Measurements from ENCODE around the gene HMX1.
A peak's percentile ranks its signal among the peaks of the same experiment; 100 is the strongest.

The HMX1 gene

GRCh38 chr4:8871417-8872401 lies at the start of gene HMX1:
Gene HMX1 (minus strand): TSS chr4:8871839. CDS start chr4:8871614, 225 bp downstream.
- no peak for FAIRE-seq

- FAIRE-seq = no peak
Measured at GRCh38 chr4:8920969-8921368, 49.3 kb upstream of the HMX1 start.

- FAIRE-seq = no peak
Measured at GRCh38 chr4:8920289-8920965, 48.8 kb upstream of the HMX1 start.

GRCh38 chr4:8919651-8920288 lies 48.1 kb upstream of the HMX1 start:
- FAIRE-seq = no peak

DNA sequence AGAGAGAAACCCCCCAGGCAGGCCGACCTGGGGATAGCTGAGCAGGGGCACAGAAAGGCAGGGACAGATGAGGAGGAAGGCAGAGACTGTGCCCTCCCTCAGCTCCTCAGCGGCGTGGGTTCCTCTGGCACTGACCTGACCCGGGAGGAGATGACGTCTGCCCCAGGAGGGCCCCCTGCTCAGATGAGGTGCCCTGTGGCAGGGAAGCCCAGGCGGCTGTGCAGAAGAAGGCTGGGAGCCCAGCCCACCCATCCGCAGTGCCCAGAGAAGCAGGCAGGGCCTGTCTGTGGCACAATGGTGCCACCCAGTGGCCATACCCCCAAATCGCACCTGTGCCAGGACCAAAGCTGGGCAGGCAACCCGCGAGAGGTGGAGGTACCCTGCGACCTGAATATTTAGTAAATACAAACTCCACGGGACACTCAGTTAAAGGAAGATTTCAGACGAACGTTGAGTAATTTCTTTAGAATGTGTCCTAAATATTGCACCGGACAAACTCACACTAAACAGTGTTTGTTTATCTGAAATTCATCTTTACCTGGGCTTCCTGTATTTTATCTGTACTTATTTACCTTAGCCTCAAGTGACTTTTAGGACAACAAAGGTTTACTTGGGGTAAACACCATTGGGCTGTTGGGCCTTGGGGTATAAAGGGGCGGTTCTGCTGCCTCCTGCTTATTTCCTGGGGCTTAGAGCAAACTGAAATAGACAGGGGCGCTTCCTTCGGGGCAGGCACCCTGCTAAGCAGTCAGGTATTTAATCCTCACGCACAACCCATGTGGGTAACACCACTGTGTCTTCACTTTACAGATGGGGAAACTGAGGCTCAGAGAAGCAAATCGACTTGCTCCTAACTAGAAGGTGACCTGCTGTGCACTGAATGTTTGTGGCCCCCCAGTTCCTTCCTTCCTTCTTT lies 46.5 kb upstream of the HMX1 start:
- peak; percentile 15 for FAIRE-seq

DNA sequence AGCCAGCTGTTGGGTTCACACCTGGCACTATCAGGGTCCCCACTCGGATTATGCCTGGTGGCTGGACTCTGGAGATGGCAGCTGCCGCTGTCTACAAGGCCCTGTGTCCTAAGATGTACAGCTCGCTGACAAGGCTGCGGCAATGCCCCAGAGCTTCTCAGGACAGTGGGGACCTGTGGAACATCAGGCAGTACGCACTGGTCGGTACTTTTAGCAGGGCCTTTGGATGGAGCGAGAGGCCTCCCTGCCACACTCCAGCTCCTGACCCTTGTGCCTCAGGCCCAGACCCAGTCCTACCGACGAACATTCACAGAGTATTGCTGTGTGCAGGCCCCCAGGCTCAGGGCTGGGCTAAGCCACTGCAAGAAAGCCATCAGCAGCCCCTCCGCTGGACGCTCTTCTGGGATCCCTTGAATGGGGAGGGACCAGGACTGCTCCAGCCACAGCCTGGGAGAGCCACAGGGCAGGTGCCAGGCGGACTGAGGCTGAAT lies 45.7 kb upstream of the HMX1 start:
- no peak for FAIRE-seq

DNA sequence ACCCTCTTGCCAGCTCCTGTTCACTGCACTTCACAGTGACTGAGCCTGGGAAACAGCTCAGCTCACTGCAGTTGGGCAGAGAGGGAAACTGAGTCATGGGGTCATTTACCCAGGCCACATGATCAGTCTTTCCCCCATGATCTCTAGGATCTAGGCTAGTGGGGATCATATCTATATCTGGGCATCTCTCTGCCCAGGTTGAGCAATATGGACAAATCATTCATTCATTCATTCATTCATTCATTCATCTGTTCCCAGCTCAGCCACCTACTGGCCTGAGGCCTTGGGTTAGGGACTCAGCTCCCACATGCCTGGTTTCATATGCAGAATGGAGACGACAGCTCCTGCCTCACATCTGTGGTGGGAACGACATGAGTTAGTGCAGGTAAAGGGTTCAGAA lies 45.3 kb upstream of the HMX1 start:
- FAIRE-seq = no peak

- no peak for FAIRE-seq
Measured at GRCh38 chr4:8916351-8916885, 44.8 kb upstream of the HMX1 start.

DNA sequence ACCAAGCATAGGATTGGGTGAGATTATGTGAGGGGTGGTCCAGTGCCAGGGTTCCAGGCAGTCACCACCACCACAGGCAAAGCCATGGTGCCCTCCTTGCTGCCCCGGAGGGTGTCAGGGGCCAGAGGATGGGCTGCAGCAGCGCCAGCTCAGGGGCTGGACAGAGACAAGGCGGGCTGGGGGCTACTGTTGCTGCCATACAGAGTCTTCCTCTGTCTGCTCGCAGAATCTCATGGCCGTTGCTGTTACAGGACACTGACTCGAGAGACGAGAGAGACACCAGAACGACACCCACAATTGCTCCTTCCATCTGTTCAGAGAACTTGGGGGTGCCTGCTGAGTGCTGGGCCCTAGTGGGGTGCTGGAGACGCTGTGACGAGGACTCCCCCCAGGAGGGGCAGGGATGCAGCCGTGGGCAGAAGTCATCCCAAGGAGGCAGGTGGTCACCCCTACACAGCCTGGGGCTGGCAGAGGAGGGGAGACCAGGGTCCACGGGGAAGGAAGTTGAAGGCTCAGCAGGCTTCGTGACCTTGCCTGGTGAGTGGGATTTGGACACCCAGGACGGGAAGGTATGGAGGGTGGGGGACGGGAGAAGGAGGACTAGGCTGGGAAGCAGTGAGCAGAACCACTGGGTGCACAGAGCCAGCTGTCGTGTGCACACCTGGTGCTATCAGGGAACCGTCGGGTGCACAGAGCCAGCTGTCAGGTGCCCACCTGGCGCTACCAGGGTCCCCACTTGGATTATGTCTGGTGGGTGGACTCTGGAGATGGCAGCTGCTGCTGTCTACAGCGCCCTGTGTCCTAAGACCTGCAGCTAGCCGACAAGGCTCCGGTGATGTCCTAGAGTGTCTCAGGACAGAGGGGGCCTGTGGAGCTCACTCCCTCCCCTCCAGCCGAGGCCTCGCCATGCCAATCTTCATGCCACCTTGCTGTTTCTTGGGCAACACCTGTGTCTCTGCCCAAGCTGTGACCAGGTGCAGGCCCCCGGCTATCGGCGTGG lies 43.9 kb upstream of the HMX1 start:
- FAIRE-seq = no peak

DNA sequence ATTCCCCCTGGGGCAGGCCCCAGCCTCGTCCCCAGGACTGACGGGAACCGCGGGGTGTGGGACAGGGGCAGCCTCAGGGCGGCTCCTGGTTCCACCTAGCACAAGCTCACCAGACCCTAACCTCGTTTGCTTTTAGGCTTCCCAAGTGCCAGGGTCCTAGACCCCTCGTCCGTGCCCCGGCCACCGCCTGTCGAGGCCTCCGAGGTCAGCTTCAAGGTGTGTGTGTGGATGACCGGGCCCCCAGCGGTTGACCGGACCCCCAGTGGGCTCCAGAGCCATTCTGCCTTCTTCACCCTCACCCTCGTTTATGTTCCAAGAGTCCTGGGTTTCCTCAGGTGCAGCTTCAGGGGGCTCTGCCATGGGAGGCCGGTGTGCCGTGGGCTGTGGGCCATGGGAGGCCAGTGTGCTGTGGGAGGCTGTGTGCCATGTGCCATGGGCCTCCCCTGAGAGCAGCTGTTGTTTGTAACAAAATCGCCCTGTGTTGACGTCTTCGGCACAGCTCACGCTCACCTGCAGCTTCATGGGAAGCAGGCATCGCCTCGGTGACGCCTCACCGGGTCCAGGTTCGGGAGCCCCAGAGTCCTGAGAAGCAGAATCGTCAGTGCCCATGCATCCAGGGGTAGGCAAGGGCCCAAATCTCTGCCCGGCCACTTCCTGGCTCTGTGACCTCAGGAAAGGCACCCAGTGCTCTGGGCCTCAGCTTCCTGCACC lies 43.0 kb upstream of the HMX1 start:
- no peak for FAIRE-seq

- FAIRE-seq = no peak
Measured at GRCh38 chr4:8913858-8914460, 42.3 kb upstream of the HMX1 start.

DNA sequence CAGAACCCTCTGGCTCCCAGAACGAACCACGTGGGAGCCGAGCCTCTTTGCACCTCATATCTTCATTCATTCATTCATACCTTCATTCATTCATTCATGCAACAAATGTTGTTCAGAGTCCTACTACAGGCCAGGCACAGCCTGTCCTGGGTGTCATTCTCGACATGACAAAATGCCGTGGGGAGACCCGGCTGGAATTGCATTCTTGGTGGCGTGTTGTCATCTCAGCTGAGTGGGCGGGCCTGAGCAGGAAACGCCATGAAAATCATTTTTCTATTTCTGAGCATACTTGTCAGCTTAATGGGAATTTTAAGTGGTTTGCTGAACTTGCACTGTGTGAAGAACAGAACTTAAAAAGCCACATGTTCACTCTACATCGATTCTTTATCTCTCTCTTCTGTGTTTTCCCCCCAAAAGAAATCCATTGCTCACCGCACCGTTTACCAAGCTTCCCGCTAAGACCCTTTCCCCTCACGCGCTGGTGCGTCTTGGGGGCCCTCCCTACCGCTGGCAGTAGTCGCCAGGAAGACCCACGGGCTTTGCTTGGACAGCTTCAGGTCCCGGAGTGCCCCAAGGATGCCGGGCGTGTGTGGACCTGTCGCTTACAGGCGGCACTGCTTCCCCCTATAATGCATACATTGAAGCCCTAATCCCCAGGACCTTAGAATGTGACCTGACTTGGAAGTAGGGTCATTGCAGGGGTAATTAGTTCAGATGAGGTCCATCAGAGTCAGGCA lies 41.6 kb upstream of the HMX1 start:
- no peak for FAIRE-seq

GRCh38 chr4:8912506-8912905 lies 40.9 kb upstream of the HMX1 start:
- FAIRE-seq = no peak

GRCh38 chr4:8912089-8912455 lies 40.4 kb upstream of the HMX1 start:
- FAIRE-seq = no peak

- no peak for FAIRE-seq
Measured at GRCh38 chr4:8911316-8912088, 39.9 kb upstream of the HMX1 start.

GRCh38 chr4:8910822-8911315 lies 39.2 kb upstream of the HMX1 start:
- FAIRE-seq = no peak

- no peak for FAIRE-seq
Measured at GRCh38 chr4:8910100-8910821, 38.6 kb upstream of the HMX1 start.
